ENCODE results near the gene SULT6B1.
"Not testable (repeated sequence)": the region's sequence is repeated elsewhere in the genome, so short reads cannot be mapped to it uniquely, and the experiment has no call there.

Gene SULT6B1

GRCh38 chr2:37196320-37197195, 8.1 kb upstream of the SULT6B1 start, which contains the start of gene CEBPZOS:
TSS of gene CEBPZOS (plus strand) at chr2:37196496. CDS start at chr2:37199705, 3,209 bp downstream.
- DNase-seq (ENCODE audit: low read depth): peak; percentile 86

DNA sequence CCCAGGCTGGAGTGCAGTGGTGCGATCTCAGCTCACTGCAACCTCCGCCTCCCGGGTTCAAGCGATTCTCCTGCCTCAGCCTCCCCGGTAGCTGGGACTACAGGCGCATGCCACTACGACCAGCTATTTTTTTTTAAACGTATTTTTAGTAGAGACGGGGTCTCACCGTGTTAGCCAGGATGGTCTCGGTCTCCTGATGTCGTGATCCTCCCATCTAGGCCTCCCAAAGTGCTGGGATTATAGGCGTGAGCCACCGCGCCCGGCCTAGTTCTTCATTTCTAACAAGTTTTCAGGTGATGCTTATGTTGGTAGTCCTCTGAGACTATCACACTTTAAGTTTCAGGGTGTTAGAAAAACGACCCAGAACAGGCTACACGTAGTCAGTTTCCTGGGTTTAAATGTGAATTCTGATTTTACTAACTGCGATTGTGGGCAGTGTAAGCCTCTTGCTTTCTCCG, 7.4 kb upstream of the SULT6B1 start:
- DNase-seq (ENCODE audit: low read depth): not testable (repeated sequence)

DNA sequence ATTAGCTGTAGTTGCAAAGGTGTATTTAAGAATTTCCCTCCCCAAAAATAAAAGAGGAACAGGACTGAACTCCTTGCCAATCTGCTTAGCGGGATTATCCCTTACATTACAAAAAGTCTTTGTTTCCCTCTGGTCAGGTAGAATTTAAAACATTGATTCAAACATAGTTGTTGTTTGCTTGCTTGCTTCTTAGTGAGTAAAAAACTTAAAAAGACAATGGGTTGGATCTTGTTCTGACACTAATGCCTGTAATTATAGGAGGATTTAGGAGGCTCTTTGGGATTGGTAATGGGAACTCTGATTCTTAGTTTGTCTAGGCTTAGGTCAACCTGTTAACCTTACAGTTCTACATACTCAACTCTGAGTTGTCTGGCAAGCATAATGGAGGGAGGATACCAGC, 4.1 kb upstream of the SULT6B1 start:
- no peak for DNase-seq (ENCODE audit: low read depth)

DNA sequence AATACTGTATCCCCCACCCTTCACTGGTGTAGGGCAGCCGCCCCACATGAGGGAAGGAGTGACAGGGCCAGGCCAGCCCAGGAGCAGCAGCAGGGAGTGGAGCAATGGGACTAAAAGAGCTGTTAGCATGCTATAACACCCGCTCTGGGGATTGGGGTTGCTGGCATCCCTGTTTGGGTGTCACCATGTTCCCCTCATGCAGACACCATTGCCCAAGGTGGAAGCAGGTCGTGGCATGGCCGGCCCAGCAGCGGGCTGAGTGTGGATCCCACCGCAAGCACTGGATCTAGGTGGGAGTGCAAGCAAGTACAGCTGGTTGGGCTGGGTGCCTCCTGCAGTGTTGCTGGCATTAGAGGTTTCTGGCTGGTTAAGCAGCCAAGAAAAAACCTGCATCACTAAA, 3.3 kb upstream of the SULT6B1 start:
- no peak for DNase-seq (ENCODE audit: low read depth)

GRCh38 chr2:37191253-37191652, 2.8 kb upstream of the SULT6B1 start:
- DNase-seq (ENCODE audit: low read depth): no peak

DNA sequence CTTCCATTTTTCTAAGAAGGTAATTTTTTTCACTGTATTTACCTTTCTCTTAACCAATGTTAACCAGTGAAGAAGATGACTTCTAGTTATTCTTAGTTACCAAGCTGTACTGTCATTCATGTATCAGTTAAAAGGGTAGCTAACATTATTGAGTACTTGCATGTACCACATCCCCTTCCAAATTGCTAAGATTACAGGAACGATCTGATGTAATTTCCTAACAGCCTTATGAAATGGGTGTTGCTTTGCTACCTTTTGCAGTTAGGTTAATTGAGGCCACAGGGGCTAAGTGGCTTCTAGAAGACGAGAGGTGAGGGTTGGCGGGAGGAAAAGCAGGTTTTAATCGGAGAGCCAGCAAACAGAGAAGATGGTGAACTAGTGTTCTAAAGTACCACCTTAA, 1.8 kb upstream of the SULT6B1 start:
- DNase-seq (ENCODE audit: low read depth): no peak

GRCh38 chr2:37189452-37190153, 1.1 kb upstream of the SULT6B1 start:
- DNase-seq (ENCODE audit: low read depth): no peak

GRCh38 chr2:37181726-37182684, 6.5 kb downstream of the SULT6B1 start:
- no peak for DNase-seq (ENCODE audit: low read depth)

DNA sequence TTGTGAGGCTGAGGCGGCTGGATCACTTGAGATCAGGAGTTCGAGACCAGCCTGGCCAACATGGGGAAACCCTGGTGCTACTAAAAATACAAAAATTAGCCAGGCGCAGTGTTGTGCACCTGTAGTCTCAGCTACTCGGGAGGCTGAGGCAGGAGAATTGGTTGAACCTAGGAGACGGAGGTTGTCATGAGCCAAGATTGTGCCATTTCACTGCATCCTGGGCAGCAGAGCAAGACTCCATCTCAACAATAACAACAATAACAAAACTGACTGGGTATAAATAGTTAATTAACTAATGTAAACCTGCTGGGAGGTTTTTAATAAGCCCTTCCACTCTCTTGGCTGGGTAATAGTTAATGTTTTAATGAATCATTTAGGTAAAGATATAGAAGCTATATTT, 7.8 kb downstream of the SULT6B1 start:
- DNase-seq (ENCODE audit: low read depth): no peak

- DNase-seq (ENCODE audit: low read depth): no peak
Observed at GRCh38 chr2:37180006-37180639, 8.3 kb downstream of the SULT6B1 start.

DNA sequence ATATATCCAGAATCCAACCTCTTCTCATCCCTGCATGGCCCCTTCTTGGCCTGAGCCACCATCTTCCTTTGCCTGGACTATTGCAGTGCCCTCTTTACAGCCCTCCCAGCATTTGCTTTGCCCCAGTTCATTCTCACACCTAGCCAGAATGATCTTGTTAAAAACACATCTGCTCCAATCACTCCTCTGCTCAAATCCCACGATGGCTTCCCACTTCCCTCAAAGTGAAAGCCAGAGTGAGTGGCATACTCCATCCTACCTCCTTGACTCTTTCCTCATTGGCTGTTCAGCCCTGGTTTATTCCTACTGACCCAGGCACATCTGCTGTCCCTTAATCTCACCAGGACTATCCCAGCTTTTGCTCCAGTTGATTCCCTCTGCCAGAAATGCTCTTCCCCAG, 14.7 kb downstream of the SULT6B1 start:
- DNase-seq (ENCODE audit: low read depth): no peak

GRCh38 chr2:37171624-37171950, 16.9 kb downstream of the SULT6B1 start:
- DNase-seq (ENCODE audit: low read depth): no peak

DNA sequence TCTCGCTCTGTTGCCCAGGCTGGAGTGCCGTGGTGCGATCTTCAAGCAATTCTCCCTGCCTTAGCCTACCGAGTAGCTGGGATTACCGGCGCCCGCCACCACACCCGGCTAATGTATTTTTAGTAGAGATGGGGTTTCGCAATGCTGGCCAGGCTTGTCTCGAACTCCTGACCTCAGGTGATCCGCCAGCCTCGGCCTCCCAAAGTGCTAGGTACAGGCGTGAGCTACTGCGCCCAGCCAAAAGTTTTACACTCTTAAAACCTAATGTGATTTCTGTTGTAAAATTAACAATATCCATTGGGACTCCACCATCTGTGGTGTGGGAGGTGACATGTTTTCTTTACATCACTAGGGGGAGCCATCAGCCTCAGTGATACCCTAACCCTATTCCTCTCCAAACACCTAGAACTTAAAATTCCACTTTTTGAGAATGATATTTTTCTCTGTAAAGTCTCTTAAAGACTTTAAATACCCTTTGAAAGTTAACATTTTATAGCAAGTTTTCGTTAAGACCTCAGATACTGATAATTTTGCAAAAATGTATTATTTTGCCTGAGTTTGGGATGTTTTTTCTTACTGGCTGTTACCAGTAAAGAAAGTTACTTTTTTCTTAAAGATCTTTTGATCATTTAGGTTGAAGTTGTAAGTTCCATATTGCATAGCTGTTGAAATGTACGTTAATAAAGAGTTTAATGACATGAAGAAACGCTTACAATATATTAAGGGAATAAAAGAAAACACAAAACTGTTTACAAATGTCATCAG, 20.1 kb downstream of the SULT6B1 start:
- DNase-seq (ENCODE audit: low read depth): no peak

DNA sequence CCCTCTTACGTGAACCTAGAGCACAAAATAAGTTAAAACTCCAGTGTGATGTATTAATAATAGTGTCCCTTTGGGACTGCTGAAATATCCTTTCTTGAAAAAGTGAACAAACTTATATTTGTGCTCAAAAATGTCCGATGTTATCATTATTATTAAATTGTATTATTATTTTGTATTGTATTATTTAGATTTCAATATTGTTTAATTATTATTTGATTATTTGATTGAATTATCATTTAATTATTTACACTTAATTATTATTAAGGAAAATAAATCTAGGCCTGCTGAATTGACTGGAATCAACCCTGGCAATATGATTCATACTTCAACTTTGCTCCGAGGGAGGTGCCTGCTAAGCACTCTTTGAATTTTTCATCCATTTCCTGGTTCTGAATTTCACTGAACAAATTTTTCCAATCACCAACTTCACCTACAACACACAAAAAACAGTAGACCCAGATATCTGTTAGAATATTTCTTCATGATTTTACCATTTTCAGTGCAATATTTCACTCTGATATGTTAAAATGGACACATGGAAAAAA, 20.8 kb downstream of the SULT6B1 start:
- no peak for DNase-seq (ENCODE audit: low read depth)

GRCh38 chr2:37164757-37165156, 23.7 kb downstream of the SULT6B1 start:
- DNase-seq (ENCODE audit: low read depth): no peak

GRCh38 chr2:37156857-37157714, 31.4 kb downstream of the SULT6B1 start, which contains the start of gene EIF2AK2:
TSS of gene EIF2AK2 (minus strand) at chr2:37156980. CDS start at chr2:37147806, 9,174 bp downstream.
- peak; percentile 64 for DNase-seq (ENCODE audit: low read depth)

DNA sequence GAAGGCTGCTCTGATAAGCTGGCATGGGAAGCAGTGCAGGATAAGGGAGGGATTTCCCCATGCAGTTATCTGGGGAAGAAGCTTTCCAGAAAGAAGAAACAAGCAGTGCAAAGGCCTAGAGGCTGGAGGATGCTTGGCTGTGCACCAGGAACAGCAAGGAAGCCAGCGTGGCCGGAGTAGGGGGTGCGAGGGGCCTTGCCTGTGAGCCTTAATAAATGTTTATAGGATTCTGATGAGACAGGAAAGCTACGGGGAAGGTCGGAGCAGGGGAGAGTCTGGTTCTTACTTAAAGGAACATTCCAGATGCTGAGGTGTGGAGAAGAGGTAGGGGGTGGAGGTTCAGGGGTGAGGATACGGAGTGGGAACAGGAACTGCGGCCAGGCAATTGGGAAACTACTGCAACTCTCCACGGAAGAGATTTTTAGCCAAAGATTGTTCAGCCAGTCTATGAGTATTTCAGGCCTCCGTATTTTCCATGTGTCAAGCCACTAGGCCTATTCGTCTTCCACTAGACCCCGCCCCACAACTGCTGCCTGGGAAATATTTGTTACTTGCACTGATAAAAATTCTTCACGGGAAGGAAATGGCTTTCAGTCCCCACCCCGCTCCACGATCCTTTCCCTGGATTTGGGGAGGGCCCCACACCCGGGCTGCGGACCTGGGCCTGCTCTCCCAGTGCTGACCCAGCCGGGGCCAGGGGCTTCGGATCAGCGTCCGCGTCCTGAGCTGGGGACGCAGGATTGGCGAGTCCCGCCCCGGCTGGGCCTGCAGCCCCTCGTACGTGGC, 32.2 kb downstream of the SULT6B1 start:
- peak; percentile 8 for DNase-seq (ENCODE audit: low read depth)

DNA sequence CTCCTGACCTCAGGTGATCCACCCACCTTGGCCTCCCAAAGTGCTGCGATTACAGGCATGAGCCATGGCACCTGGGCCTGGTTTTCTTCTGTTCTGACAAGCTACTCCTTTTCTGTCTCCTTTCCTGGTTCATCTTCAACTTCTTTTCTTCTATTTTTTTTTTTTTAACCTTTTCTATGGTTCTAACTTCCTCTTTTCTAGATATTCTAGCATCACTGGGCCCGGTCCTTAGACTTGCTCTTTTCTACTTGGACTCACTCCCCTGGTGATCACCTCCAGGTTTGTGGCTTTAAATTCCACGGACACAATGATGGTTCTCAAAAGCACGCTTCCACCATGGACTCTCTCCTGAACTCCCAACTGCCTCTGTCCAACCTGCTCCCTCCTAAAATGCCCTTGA, 33.7 kb downstream of the SULT6B1 start:
- no peak for DNase-seq (ENCODE audit: low read depth)

GRCh38 chr2:37153224-37153623, 35.2 kb downstream of the SULT6B1 start:
- no peak for DNase-seq (ENCODE audit: low read depth)

Data from activated T-helper 9 cell treated with anti-CD3 and anti-CD28 coated beads, Interleukin-2, amount 50 U/mL, for 16 hours (primary cell).